Duodenal mucosa (tissue), 2 donors: ENCODE data around the gene GADD45GIP1.
"Not testable (repeated sequence)": the region's sequence is repeated elsewhere in the genome, so short reads cannot be mapped to it uniquely, and the experiment has no call there.

Experiments used
- H3K27ac ChIP-seq: one replicate; pipeline ENCODE4 v1.7.0; 2013; ENCODE audit warnings: low read depth, low read length
- H3K27me3 ChIP-seq, 2 donors: one replicate each; pipeline ENCODE4 v1.7.0; 2013; ENCODE audit warnings: low read length in 2 of 2, control low read depth in 1 of 2; ENCODE audit not compliant: insufficient read depth in 2 of 2, control insufficient read depth in 1 of 2
- H3K36me3 ChIP-seq, 2 donors: one replicate each; pipeline ENCODE4 v1.7.0; 2013; ENCODE audit warnings: low read length in 2 of 2, control low read depth in 1 of 2; ENCODE audit not compliant: insufficient read depth in 2 of 2, control insufficient read depth in 1 of 2
- H3K4me1 ChIP-seq, 2 donors: one replicate each; pipeline ENCODE4 v1.7.0; 2013; ENCODE audit warnings: low read length in 2 of 2, control low read depth in 1 of 2; ENCODE audit not compliant: insufficient read depth in 2 of 2, control insufficient read depth in 1 of 2
- H3K4me3 ChIP-seq, 2 donors: one replicate each; pipeline ENCODE4 v1.7.0; 2013; ENCODE audit warnings: low read length in 2 of 2, low read depth in 1 of 2
- H3K9ac ChIP-seq, 2 donors: one replicate each; pipeline ENCODE4 v1.7.0; 2013; ENCODE audit warnings: low read length in 2 of 2, low read depth in 1 of 2
- H3K9me3 ChIP-seq, 2 donors: one replicate each; pipeline ENCODE4 v1.7.0; 2013; ENCODE audit warnings: low read length in 2 of 2, control low read depth in 1 of 2; ENCODE audit not compliant: control insufficient read depth in 1 of 2

The GADD45GIP1 gene

GRCh38 chr19:12976109-12976508 lies 19.1 kb upstream of the GADD45GIP1 start:
- H3K36me3 ChIP-seq, H3K4me3 ChIP-seq, H3K9me3 ChIP-seq, H3K27me3 ChIP-seq, H3K27ac ChIP-seq, H3K4me1 ChIP-seq, H3K9ac ChIP-seq: not testable (repeated sequence)

GRCh38 chr19:12975221-12975741 lies 18.3 kb upstream of the GADD45GIP1 start:
- peaks cover 0 to 7% of the 10 kb centered on the region in 2 donors for H3K27me3 ChIP-seq
- H3K27ac ChIP-seq = no peak overlapping the region
- H3K9me3 ChIP-seq = no peaks in the 10 kb centered on the region
- H3K36me3 ChIP-seq = no peaks in the 10 kb centered on the region
- H3K9ac ChIP-seq = no peak overlapping the region
- H3K4me1 ChIP-seq = no peaks in the 10 kb centered on the region
- no peak overlapping the region for H3K4me3 ChIP-seq

DNA sequence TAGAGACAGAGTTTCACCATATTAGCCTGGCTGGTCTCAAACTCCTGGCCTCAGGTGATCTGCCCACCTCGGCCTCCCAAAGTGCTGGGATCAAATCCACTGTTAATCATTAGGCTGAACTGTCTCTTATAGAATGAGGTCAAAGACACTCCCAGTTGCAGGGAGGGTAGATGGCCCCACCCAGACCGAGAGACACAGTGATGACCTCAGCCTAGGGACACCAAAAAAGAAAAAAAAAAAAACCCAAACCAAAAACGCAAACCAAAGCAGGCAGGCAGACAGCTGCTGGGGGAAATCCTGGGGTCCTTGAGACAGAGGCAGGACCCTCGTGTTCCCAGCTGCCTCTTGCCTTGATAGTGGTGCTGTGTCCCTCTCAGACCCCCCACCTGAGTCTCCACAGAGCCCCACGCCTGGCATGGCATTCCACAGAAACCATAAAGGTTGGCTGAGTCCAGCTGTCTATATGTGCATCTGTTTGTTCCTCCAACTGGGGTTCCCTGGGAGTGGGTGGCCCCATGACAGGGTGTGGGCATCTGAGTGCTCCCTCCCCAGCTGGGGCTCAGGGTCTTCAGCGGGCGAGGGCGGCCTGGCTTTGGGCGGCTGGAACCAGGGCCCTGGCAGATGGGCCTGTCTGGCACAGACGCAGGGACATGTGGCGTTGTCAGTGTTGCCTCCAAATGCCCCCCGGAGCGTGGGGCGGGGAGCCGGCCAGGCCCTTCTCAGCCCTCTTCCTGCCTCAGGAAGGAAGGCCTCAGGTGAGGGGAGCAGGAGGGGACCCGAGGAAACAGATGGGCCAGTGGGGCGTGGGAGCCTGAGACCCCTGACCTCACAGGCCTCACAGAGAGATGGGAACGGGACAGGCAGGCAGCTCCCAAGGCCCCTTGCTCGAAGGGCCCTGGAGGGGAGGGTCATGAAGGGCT lies 17.5 kb upstream of the GADD45GIP1 start:
- Histone ChIP-seq H3K9me3 (no peaks in the 10 kb centered on the region), H3K27ac (no peak overlapping the region), H3K27me3 (peaks cover 0 to 7% of the 10 kb centered on the region in 2 donors), H3K4me1 (no peaks in the 10 kb centered on the region), H3K4me3 (no peak overlapping the region), H3K36me3 (no peaks in the 10 kb centered on the region), H3K9ac (no peak overlapping the region)

GRCh38 chr19:12973236-12973635 lies 16.2 kb upstream of the GADD45GIP1 start:
- Histone ChIP-seq H3K4me3 (no peak overlapping the region), H3K9me3 (no peaks in the 10 kb centered on the region), H3K9ac (no peak overlapping the region), H3K27me3 (peaks cover 0 to 7% of the 10 kb centered on the region in 2 donors), H3K4me1 (no peaks in the 10 kb centered on the region), H3K27ac (no peak overlapping the region), H3K36me3 (no peaks in the 10 kb centered on the region)

DNA sequence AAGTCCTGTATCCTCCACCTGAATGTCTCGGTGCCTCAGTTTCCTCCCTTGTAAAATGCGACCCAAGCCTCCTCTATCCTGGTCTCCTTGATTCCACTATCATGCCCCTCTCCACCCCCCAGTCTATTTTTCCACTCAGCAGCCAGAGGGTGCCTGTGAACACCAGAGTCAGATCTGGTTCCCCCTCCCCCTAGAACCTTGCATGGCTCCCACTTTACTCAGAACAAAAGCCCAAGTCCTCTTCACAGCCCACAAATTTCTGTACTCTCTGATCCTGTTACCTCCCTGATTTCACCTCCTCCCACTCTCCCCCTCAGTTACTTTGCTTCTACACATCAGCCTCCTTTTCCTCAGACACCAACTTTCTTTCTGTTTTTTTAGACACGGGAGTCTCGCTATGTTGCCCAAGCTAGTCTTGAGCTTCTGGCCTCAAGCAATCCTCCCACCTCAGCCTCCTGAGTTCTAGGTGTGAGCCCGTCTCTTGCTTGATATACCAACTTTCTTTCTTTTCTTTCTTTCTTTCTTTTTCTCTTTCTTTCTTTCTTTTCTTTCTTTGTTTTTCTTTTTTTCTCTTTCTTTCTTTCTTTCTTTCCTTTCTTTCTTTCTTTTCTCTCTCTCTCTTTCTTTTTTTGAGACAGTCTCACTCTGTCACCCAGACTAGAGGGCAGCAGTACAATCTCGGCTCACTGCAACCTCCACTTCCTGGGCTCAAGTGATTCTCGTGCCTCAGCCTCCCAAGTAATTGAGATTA lies 13.2 kb upstream of the GADD45GIP1 start:
- Histone ChIP-seq H3K27me3 (peaks cover 0 to 4% of the 10 kb centered on the region in 2 donors), H3K4me3 (no peak overlapping the region), H3K27ac (no peak overlapping the region), H3K9ac (no peak overlapping the region), H3K36me3 (no peaks in the 10 kb centered on the region), H3K4me1 (peaks cover 0 to 3% of the 10 kb centered on the region in 2 donors), H3K9me3 (no peaks in the 10 kb centered on the region)

- Histone ChIP-seq H3K9ac (no peak within 1 kb of the TSS), H3K27ac (no peak within 1 kb of the TSS), H3K36me3 (no peaks in the 10 kb centered on the region), H3K4me3 (no peak within 1 kb of the TSS), H3K9me3 (no peaks in the 10 kb centered on the region), H3K27me3 (peaks cover 0 to 4% of the 10 kb centered on the region in 2 donors), H3K4me1 (peaks cover 0 to 8% of the 10 kb centered on the region in 2 donors)
Observed at GRCh38 chr19:12969292-12969988, 12.4 kb upstream of the GADD45GIP1 start, which contains the start of gene DAND5. Gene DAND5 (plus strand): TSS chr19:12969576. CDS start chr19:12969661, 85 bp downstream.

DNA sequence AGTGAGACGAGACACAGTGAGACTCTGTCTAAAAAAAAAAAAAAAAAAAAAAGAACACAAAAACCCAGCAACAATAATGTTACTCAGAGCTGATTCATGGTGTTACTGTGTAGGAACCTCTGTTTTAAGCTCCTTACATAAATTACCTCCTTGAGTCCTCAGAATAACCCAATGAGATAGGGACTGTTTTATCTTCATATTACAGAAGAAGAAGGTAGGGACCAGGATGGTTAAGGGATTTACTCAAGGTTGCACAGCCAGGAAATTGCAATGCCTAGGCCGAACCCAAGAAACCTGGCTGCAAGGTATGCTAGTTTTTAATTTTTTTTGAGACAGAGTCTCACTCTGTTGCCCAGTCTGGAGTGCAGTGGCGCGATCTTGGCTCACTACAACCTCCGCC lies 10.9 kb upstream of the GADD45GIP1 start:
- no peak overlapping the region for H3K9ac ChIP-seq
- peaks cover 0 to 8% of the 10 kb centered on the region in 2 donors for H3K4me1 ChIP-seq
- H3K27ac ChIP-seq = no peak overlapping the region
- no peaks in the 10 kb centered on the region for H3K36me3 ChIP-seq
- H3K9me3 ChIP-seq = no peaks in the 10 kb centered on the region
- no peak overlapping the region for H3K4me3 ChIP-seq
- no peaks in the 10 kb centered on the region for H3K27me3 ChIP-seq

GRCh38 chr19:12965812-12966135 lies 8.8 kb upstream of the GADD45GIP1 start:
- peak overlapping the region; percentile 14 to 86 for H3K9ac ChIP-seq
- no peaks in the 10 kb centered on the region for H3K36me3 ChIP-seq
- no peaks in the 10 kb centered on the region for H3K27me3 ChIP-seq
- no peak overlapping the region for H3K27ac ChIP-seq
- peak overlapping the region; percentile 65 to 78 for H3K4me3 ChIP-seq
- no peaks in the 10 kb centered on the region for H3K9me3 ChIP-seq
- H3K4me1 ChIP-seq = peaks cover 0 to 8% of the 10 kb centered on the region in 2 donors

DNA sequence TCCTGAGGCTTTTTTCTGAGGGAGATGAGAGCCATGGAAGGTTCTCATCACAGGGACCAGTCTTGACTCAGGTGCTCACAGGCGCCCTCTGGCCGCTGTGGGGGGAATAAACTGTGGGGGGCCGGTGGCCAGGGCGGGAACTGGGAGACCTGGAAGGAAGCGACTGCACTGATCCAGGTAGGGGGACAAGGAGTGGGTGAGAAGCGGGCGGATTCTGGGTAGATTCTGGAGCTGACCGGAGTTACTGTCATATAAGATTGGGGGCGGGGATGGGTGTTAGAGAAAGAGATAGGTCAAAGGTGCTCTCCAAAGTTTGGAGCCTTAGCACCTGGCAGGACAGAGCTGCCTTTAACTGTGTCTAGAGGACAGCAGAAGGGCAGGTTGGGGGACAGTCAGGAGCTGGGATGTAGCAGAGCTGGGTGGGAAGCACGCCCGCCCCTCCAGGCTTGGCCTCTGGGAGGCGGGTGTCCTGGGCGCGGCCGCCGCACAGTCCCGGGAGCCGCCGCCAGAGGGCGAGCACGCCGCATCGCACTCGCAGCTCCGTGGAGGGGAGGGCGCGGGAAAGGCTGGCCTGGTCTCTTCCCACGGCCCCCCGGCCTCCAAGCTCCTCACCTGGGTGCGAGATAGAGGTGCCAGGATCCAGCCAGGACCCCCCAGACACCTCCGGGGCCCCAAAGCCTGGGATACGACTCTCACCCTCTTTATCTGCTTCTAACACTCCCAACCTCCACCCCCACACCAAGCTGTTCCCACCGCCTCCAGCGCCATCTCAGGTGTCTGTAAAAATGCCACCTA lies 8.2 kb upstream of the GADD45GIP1 start:
- H3K27me3 ChIP-seq = no peaks in the 10 kb centered on the region
- peaks cover 0 to 8% of the 10 kb centered on the region in 2 donors for H3K4me1 ChIP-seq
- peak overlapping the region; percentile 65 to 78 for H3K4me3 ChIP-seq
- no peaks in the 10 kb centered on the region for H3K9me3 ChIP-seq
- H3K27ac ChIP-seq = no peak overlapping the region
- H3K36me3 ChIP-seq = no peaks in the 10 kb centered on the region
- H3K9ac ChIP-seq = peak overlapping the region; percentile 56 to 86
